Astrocyte of the cerebellum (primary cell): ENCODE data around the gene CEMP1.

ENCODE experiments used
- DNase-seq: peaks from one replicate; pipeline ENCODE4 v3.0.0-alpha.2; 2011; ENCODE audit warnings: low read depth
- H3K4me3 ChIP-seq: 2 replicates; pipeline ENCODE4 v1.5.1; 2011; ENCODE audit warnings: mild to moderate bottlenecking, low read depth, low read length, moderate library complexity
- in situ Hi-C: cut with HindIII; loops from 2 replicates; pipeline ENCODE4 v1.10.0; 2017; ENCODE audit warnings: low sequenced_read_pairs
- TF ChIP-seq, protein P1 (sequence below): IDR thresholded peaks from 2 replicates; pipeline ENCODE4 v1.5.1; 2012; ENCODE audit warnings: low read length, low read depth, moderate library complexity, mild to moderate bottlenecking; ENCODE audit errors: missing control alignments

CEMP1 gene

DNA sequence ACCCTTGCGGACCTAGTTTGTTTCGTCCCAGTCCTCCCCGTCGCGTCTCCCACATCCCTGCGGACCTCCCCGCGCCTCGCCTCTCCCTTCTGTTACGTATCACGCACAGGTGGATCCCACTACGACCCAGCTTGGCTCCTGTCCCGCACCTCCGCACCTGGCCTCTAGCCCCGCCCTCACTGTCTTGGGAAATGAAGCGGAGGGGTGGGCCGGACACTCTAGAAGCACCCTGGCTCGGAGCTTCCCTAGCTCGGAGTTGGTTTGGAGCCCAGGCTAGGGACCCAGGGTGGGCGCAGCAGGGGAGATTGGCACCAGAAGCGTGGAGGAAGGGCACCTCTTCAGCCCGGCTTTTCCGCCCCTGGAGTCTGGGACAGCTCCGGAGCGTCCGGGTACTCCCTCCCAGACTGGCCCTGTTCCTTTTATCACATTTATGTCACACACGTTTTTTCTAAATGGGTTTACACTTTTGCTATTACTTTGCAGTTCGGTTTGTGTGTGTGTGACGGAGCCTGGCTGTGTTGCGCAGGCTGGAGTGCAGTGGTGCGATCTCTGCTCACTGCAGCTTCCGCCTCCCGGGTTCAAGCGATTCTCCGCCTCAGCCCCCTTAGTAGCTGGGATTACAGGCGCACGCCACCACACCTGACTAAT lies 1.4 kb upstream of the CEMP1 start:
- DNase-seq: no peak
- peak overlapping the region; percentile 52 for H3K4me3 ChIP-seq
- TF ChIP-seq, protein P1, sequence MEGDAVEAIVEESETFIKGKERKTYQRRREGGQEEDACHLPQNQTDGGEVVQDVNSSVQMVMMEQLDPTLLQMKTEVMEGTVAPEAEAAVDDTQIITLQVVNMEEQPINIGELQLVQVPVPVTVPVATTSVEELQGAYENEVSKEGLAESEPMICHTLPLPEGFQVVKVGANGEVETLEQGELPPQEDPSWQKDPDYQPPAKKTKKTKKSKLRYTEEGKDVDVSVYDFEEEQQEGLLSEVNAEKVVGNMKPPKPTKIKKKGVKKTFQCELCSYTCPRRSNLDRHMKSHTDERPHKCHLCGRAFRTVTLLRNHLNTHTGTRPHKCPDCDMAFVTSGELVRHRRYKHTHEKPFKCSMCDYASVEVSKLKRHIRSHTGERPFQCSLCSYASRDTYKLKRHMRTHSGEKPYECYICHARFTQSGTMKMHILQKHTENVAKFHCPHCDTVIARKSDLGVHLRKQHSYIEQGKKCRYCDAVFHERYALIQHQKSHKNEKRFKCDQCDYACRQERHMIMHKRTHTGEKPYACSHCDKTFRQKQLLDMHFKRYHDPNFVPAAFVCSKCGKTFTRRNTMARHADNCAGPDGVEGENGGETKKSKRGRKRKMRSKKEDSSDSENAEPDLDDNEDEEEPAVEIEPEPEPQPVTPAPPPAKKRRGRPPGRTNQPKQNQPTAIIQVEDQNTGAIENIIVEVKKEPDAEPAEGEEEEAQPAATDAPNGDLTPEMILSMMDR: no peak
- in situ Hi-C loops: no loop called here

GRCh38 chr16:2531696-2532493 lies 687 bp upstream of the CEMP1 start:
- peak; percentile 87 for DNase-seq
- H3K4me3 ChIP-seq: peak overlapping the region; percentile 52
- in situ Hi-C loops: no loop called here
- TF ChIP-seq, protein P1: no peak

DNA sequence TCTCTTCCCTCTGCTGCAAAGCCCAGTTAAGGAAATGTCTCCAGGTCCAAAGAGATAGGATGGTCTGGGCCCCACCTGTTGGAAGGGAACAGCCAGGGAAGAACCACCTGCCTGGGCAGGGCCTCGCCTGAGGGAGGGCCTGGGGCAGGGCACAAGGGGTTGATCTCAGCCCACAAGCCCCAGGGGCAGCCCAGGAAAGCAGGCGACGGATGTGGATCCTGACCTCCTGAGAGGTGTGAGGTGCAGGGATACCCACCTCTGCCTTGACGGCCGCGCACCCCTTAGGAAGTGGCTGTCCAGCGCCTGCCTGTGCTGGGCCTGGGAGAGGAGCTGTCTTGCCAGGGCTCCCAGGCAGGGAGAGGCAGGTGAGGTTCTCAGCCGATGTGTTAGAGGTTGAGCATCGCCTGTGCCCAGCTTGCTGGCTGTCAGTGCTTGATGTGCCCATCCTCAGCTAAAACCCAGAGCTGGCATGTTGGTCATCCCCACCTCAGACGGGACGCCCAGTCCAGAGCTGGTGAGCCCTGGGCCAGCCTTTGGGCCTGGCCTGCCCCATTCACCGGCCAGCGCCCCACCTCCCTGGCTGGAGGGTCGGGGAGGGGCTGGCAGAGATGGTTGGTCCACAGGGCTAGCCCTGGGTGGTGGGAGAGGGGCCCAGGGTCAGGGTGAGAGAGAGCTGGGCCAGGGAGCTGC lies 434 bp downstream of the CEMP1 start:
- H3K4me3 ChIP-seq: no peak overlapping the region
- TF ChIP-seq, protein P1: no peak
- DNase-seq: no peak
- in situ Hi-C loops: no loop called here

- no peak for DNase-seq
- in situ Hi-C loops: no loop called here
- TF ChIP-seq, protein P1: no peak
- H3K4me3 ChIP-seq: no peak overlapping the region
Observed at GRCh38 chr16:2529961-2530628, 1.1 kb downstream of the CEMP1 start.

GRCh38 chr16:2529061-2529931 lies 1.9 kb downstream of the CEMP1 start:
- no peak for DNase-seq
- TF ChIP-seq, protein P1: no peak
- in situ Hi-C loops: no loop called here
- H3K4me3 ChIP-seq: no peak overlapping the region
